B cell (primary cell): ENCODE data around the gene OR13C8.

Experiments
- EZH2 ChIP-seq: IDR thresholded peaks from 2 replicates; pipeline ENCODE4 v1.6.1; 2012; ENCODE audit warnings: borderline replicate concordance, low read depth, mild to moderate bottlenecking, moderate library complexity, low read length; ENCODE audit not compliant: insufficient read depth, poor library complexity, severe bottlenecking
- TF ChIP-seq, protein P1 (sequence below): fragments of 200-600 bp; IDR thresholded peaks from one replicate; pipeline ENCODE4 v1.8.0; 2022; ENCODE audit warnings: antibody characterized with exemption, mild to moderate bottlenecking

- TF ChIP-seq, protein P1, sequence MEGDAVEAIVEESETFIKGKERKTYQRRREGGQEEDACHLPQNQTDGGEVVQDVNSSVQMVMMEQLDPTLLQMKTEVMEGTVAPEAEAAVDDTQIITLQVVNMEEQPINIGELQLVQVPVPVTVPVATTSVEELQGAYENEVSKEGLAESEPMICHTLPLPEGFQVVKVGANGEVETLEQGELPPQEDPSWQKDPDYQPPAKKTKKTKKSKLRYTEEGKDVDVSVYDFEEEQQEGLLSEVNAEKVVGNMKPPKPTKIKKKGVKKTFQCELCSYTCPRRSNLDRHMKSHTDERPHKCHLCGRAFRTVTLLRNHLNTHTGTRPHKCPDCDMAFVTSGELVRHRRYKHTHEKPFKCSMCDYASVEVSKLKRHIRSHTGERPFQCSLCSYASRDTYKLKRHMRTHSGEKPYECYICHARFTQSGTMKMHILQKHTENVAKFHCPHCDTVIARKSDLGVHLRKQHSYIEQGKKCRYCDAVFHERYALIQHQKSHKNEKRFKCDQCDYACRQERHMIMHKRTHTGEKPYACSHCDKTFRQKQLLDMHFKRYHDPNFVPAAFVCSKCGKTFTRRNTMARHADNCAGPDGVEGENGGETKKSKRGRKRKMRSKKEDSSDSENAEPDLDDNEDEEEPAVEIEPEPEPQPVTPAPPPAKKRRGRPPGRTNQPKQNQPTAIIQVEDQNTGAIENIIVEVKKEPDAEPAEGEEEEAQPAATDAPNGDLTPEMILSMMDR, result no peak
- TF ChIP-seq EZH2, result no peak
Observed at GRCh38 chr9:104577263-104577662, 8.3 kb downstream of the OR13C8 start.
